GM10266 (cell line): ENCODE results near the gene HPS4.
"Not testable (repeated sequence)": the region's sequence is repeated elsewhere in the genome, so short reads cannot be mapped to it uniquely, and the experiment has no call there.

ENCODE experiments used
- DNase-seq: peaks from one replicate; pipeline ENCODE4 v3.0.0; 2012; ENCODE audit errors: extremely low spot score
- TF ChIP-seq, protein P1 (sequence below): IDR thresholded peaks from 2 replicates; pipeline ENCODE4 v1.5.1; 2012; ENCODE audit warnings: mild to moderate bottlenecking, low read depth; ENCODE audit not compliant: control insufficient read depth, insufficient read depth; ENCODE audit errors: missing control alignments

The HPS4 gene

DNA sequence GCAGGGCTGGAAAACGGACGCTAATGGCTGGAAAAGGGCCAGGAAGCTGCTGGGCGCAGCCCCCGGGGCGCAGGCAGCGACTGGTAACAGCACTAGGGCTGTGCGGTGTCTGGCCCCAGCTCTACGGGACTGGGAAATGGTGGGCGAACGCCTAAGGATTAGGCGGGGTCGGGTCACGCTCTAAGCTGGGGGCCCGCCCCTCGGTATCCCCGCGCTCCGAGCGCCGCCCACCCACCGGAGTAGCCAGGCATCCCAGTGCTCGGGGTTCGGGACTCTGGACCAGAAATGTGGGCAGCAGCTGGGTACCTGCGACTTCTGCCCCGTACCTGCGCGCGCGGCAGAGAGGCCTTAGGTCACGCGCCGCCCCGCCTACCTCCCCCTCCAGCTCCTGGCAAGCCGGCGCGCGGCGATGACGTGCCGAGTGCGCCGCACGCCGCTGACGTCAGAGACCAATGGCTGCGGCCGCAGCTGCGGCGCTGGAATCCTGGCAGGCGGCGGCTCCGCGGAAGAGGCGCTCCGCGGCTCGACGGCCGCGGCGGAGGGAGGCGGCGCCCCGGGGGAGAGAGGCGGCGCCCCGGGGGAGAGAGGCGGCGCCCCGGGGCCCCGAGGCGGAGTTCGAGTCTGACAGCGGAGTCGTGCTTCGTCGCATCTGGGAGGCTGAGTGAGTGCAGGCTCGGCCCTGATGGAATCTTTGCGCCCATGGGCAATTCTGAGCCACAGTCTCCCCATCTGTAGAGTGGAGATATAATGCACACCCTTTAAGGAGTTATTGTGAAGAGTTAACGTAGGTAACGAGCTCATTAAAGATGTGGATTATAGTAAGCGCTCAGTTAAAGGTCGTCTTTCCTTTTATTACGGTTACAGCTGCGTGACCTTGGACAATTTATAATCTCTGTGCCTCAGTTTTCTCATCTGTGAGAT, at the start of gene HPS4, which contains the start of gene SRRD:
HPS4 (minus strand) TSS at position 345 of the 921 bp plus-strand sequence. CDS start 2,021 bp downstream, outside the sequence.
SRRD (plus strand) TSS at position 439 of the 921 bp plus-strand sequence; CDS start at position 453, 14 bp downstream.
- DNase-seq: peak; percentile 90
- TF ChIP-seq, protein P1, sequence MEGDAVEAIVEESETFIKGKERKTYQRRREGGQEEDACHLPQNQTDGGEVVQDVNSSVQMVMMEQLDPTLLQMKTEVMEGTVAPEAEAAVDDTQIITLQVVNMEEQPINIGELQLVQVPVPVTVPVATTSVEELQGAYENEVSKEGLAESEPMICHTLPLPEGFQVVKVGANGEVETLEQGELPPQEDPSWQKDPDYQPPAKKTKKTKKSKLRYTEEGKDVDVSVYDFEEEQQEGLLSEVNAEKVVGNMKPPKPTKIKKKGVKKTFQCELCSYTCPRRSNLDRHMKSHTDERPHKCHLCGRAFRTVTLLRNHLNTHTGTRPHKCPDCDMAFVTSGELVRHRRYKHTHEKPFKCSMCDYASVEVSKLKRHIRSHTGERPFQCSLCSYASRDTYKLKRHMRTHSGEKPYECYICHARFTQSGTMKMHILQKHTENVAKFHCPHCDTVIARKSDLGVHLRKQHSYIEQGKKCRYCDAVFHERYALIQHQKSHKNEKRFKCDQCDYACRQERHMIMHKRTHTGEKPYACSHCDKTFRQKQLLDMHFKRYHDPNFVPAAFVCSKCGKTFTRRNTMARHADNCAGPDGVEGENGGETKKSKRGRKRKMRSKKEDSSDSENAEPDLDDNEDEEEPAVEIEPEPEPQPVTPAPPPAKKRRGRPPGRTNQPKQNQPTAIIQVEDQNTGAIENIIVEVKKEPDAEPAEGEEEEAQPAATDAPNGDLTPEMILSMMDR: no peak

DNA sequence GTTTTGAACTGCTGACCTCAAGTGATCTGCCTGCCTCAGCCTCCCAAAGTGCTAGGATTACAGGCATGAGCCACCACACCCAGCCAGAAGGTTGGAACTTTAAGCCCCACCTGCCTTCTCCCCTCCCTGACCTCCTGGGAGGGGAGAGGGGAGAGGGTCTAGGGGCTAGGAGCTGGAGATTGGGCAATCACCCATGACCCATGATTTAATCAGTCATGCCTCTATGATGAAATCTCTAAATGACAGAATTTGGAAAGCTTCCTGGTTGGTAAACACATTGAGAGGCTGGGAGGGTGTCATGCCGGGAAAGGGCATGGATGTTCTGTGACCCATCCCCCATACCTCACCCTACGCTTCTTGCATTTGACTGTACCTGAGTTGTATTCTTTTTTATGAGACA, 45.8 kb upstream of the HPS4 start:
- DNase-seq: no peak
- TF ChIP-seq, protein P1: no peak

DNA sequence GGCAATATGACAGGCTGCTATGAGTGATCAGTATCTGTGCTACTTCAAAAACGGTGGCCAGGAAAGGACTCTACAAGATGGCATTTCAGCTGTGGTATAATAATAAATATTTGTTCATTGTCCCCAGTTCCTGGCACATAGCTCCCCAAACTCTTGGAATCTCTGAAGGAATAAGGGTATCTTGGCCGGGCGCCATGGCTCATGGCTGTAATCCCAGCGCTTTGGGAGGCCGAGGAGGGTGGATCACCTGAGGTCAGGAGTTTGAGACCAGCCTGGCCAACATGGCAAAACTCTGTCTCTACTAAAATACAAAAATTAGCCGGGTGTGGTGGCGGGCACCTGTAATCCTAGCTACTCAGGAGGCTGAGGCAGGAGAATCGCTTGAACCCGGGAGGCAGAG, 44.9 kb upstream of the HPS4 start:
- not testable (repeated sequence) for DNase-seq

DNA sequence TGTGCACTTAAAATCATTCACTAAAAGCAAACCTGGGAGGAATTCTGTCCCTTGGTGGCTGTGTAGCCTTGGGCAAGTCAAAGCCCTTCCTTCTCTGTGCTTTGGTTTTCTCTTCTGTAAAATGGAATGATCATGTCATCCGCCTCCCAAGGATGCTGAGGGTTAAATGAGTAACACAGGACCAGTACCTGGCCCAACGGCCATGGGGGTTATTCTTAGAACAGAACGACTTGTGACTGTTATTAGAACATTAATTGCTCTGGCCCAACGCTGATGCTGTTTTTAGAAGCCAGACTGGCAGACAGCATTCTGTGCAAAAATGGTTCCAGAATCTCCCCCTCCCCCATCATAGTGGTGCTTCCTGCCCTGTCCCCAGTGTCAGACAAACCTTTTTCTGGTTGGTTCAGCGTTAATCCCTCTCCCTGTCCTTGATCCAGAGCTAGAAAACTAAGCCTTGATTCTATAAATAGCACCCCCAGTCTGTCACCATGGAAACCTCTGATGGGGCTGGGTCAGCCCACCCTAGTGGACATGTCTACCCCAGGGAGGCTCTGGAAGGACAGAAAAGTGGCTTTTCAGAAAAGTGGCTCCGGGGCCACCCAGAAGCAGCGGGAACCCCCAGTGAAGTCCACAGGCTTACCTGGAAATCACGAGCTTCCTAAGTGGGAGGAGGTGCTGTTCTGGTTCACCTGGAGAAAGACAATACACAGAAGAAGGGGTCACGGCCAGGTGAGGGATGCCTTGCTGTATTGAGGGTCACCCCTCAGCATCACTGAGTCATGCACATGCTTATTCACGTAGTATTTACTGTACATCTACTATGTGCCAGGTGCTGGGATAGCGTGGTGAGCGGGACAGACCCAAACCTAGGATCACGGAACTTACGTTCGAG, 44.2 kb upstream of the HPS4 start:
- TF ChIP-seq, protein P1: no peak
- DNase-seq: no peak

DNA sequence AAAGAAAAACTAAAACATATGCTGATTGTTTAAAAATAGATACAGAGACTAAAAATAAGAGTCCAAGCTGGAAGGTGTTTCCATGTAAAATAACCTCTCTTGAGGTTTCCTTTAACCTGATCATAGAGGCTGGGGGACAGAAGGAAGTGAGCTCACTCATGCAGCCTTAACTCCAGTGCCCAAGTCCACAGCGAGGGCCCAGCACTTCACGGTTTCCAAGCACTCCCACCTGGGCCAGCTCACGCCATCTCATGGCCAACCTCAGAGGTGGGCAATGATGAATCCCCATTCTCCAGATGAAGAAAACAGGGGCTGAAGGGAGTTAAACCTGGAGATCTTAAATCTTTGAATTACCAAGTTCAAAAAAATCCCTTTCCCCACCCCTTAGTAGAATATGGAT, 43.6 kb upstream of the HPS4 start:
- DNase-seq: no peak
- TF ChIP-seq, protein P1: no peak

DNA sequence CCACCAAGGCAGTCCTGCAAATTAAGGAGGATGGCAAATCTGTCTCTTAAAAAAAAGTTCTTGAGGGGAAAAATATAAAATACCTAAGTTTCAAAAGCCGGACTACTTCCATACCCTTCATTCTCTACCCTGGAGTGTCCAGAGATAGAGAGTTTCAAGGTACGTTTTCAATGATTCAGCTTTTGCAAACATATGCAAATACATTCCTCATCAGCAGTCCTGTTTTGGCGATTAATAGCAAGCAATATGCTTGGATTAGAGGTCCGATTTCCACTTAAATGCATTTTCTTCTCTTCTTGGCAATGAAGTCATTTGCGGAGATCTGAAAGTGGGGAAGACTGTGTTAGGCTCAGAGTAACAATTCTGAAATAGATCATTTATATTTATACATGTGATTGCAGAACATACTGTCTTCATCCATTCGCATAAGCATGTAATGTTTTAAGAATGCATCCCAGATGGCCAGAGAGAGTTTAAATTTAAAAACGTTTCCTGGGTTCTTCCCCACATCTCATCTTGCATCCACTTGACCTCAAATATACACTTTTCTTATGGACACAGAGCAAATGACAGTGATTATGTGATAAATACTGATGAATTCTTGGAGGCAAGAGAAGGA, 42.5 kb upstream of the HPS4 start:
- TF ChIP-seq, protein P1: no peak
- DNase-seq: no peak

DNA sequence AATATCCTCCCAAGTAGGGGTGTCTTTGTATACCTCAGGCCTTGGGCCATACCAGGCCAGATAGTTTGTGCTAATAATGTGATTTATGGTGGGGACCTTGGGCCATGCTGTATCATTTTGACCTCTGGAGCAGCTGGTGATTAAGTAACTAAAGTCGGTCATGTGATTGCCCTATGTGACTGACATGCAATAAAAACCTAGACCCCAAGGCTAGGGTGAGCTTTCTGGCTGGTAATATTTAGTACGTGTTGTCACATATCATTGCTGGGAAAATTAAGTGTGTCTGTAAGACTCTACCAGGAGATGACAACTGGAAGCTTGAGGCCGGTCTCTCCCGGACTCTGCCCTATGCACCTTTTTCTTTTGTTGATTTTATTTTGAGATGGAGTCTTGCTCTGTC, 41.3 kb upstream of the HPS4 start:
- DNase-seq: no peak
- TF ChIP-seq, protein P1: no peak
